GM08714 (cell line): ENCODE data around the gene WSB1.
"Not testable (repeated sequence)": the region's sequence is repeated elsewhere in the genome, so short reads cannot be mapped to it uniquely, and the experiment has no call there.

ENCODE experiments used
- H3K4me3 ChIP-seq: fragments of 200-500 bp; sonication (Bioruptor generic); 2 replicates; pipeline ENCODE4 v1.5.1; 2014; ENCODE audit warnings: mild to moderate bottlenecking, low read length, inconsistent platforms
- ZNF274 ChIP-seq: IDR thresholded peaks from 2 replicates; pipeline ENCODE4 v1.6.1; 2012; ENCODE audit warnings: mild to moderate bottlenecking, low read depth, low read length

WSB1 gene

GRCh38 chr17:27315796-27316465, 22.0 kb downstream of the WSB1 start:
- no peak for TF ChIP-seq ZNF274
- no peak overlapping the region for H3K4me3 ChIP-seq

DNA sequence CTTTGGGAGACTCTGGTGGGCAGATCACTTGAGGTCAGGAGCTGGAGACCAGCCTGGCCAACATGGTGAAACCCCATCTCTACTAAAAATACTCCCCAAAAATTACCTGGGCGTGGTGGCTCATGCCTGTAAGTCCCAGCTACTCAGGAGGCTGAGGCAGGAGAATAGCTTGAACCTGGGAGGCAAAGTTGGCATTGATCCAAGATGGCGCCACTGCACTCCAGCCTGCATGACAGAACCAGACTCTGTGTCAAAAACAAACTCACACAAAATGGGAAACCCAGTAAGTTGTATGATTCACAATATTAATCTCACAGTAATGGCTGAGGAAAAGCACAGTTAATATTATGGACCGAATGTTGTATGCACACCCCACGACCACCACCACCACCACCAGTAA, 24.3 kb downstream of the WSB1 start:
- no peak for TF ChIP-seq ZNF274
- H3K4me3 ChIP-seq: no peak overlapping the region

GRCh38 chr17:27318633-27319032, 24.7 kb downstream of the WSB1 start:
- no peak for TF ChIP-seq ZNF274
- no peak overlapping the region for H3K4me3 ChIP-seq

GRCh38 chr17:27319541-27320221, 25.8 kb downstream of the WSB1 start:
- TF ChIP-seq ZNF274: no peak

DNA sequence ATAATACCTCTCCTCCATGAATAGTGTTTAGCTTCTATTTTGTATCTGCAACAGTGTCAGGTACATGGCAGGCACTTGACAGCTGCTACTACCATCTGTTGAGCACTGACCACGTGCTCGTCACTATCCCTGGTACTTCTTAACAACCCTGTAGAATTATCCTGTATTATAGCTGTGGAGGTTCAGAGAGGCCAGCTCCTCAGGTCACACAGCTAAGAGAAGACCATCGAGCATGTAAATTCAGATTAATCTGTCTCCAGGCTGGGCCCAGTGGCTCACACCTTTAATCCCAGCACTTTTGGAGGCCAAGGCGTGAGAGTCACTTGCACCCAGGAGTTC, 26.3 kb downstream of the WSB1 start:
- no peak overlapping the region for H3K4me3 ChIP-seq
- TF ChIP-seq ZNF274: no peak

More at GRCh38 chr17:27319541-27320221, 25.8 kb downstream of the WSB1 start:
- no peak overlapping the region for H3K4me3 ChIP-seq

- TF ChIP-seq ZNF274: no peak
- H3K4me3 ChIP-seq: no peak overlapping the region
Observed at GRCh38 chr17:27321372-27321771, 27.5 kb downstream of the WSB1 start.

- H3K4me3 ChIP-seq: no peak overlapping the region
- TF ChIP-seq ZNF274: no peak
Observed at GRCh38 chr17:27322026-27322425, 28.1 kb downstream of the WSB1 start.

GRCh38 chr17:27322690-27323508, 29.0 kb downstream of the WSB1 start:
- TF ChIP-seq ZNF274: no peak
- H3K4me3 ChIP-seq: no peak overlapping the region

DNA sequence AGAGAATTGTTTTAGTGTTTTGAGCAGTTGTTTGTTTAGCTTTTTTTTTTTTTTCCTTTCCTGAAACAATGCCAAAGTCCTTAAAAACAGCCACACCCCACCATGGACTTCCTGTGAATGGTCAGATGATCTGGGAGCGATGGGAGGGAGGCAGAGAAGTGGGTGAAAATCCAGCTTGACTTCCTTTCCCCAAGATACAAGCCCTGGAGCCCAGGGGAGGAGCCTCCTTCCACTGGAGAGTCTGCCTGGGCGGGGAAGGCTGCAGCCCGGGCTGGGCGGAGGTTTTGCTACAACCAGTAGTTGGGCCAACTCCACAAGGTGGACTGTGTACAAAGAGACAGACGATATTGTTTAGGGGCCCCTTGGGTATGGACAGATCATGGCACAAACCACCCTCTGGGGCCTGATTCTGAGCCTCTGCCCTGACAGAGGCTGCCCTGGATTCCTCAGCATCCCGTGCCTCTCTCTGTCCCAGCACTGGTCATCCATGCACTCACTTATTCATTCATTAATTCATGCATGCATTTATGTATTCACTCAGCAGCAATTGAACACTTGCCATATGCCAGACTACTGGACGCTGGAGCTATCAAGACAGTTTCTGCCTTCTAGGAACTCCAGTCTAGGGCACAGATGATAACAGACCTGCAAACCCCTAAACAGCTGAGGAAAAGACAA, 29.8 kb downstream of the WSB1 start:
- H3K4me3 ChIP-seq: no peak overlapping the region
- no peak for TF ChIP-seq ZNF274

GRCh38 chr17:27324771-27325339, 30.9 kb downstream of the WSB1 start:
- no peak overlapping the region for H3K4me3 ChIP-seq
- TF ChIP-seq ZNF274: no peak

DNA sequence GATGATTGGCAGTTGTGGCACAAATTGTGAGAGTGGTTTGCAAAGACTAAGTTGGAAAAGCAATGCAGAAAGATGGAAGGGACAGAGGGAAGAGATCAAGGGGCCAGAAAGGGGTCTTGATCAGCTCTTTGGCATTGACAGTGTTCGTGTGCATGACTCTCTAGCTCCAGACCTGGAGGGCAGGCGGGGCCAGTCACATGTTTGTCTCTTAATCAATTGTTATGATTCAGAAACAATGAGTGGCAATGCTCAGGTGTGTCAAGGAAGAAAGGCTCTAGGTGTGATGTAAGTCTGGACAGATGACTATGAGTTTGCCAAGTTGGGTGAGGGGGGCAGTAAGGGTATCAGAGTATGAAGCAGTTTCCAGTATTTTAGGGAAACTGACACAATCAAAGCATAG, 32.1 kb downstream of the WSB1 start:
- TF ChIP-seq ZNF274: no peak
- no peak overlapping the region for H3K4me3 ChIP-seq

DNA sequence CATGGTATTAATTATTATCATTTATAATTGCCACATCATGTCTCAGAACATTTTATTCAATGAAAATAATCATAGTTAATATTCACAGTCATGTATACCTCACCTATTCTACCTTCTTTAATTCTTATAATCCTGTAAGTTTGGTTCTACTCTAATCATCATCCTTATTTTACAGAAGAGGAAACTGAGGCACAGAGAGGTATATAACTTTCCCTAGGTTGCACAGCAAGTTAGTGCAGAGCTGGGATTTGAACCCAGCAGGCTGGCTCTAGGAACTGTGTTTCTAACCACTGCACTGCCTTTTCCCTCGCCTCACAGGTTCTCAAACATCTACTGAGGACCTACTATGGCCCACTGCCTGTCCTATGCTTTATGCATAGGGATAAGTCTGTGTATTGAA, 32.7 kb downstream of the WSB1 start:
- no peak overlapping the region for H3K4me3 ChIP-seq
- no peak for TF ChIP-seq ZNF274

- TF ChIP-seq ZNF274: no peak
- no peak overlapping the region for H3K4me3 ChIP-seq
Observed at GRCh38 chr17:27327397-27327796, 33.5 kb downstream of the WSB1 start.

DNA sequence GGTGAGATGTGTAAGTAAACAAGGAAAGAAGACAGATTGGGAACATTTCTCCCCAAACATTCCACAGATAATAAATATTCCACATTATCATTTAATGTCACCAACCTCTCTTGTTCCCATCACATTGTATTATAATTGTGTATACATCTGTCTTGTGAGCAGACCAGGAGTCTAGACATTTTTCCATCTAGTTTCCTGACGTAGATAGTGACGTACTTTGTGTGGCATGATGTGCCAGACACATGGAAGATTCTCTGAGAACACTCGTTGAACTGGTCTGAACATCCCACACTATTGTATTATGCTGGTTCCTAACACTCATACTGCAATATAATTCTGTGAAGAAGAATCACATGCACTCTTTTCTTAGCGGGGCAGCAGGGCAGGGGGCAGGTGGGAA, 34.0 kb downstream of the WSB1 start:
- TF ChIP-seq ZNF274: no peak
- H3K4me3 ChIP-seq: no peak overlapping the region

- H3K4me3 ChIP-seq: not testable (repeated sequence)
Observed at GRCh38 chr17:27328686-27329085, 34.8 kb downstream of the WSB1 start.
